IMR-90 (cell line): Measurements from ENCODE around the gene SPHK2.
"Not testable (repeated sequence)": the region's sequence is repeated elsewhere in the genome, so short reads cannot be mapped to it uniquely, and the experiment has no call there.

Experiments used
- MXI1 ChIP-seq: IDR thresholded peaks from 2 replicates; pipeline ENCODE4 v1.6.1; 2012; ENCODE audit warnings: low read depth, mild to moderate bottlenecking, low read length, moderate library complexity, borderline replicate concordance
- POLR2A ChIP-seq: IDR thresholded peaks from 2 replicates; pipeline ENCODE4 v1.6.1; 2012; ENCODE audit warnings: mild to moderate bottlenecking, low read depth, low read length

DNA sequence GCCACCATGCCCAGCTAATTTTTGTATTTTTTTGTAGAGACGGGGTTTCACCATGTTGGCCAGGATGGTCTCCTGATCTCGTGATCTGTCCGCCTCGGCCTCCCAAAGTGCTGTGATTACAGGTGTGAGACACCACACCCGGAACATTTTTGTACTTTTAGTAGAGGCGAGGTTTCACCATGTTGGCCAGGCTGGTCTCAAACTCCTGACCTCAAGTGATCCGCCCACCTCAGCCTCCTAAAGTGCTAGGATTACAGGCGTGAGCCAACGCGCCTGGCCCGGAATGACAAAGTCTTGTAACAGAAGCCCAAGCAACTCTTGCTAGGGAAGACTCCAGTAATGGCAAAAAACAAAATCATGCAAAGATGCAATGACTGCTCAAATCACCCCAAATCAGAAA lies 13.0 kb downstream of the SPHK2 start:
- TF ChIP-seq MXI1, POLR2A: not testable (repeated sequence)
